Ishikawa (cell line): ENCODE results near the gene IER5.

Experiments used
- CEBPB ChIP-seq: IDR thresholded peaks from 2 replicates; pipeline ENCODE4 v1.6.1; 2012
- EGR1 ChIP-seq: IDR thresholded peaks from 2 replicates; pipeline ENCODE4 v1.6.1; 2012
- EP300 ChIP-seq: IDR thresholded peaks from 2 replicates; pipeline ENCODE4 v1.6.1; 2012; ENCODE audit warnings: borderline replicate concordance
- FOXM1 ChIP-seq: IDR thresholded peaks from 2 replicates; pipeline ENCODE4 v1.6.1; 2012; ENCODE audit warnings: low read depth, borderline replicate concordance
- MAX ChIP-seq: IDR thresholded peaks from 2 replicates; pipeline ENCODE4 v1.6.1; 2012
- NFIC ChIP-seq: IDR thresholded peaks from 2 replicates; pipeline ENCODE4 v1.6.1; 2012
- RAD21 ChIP-seq: IDR thresholded peaks from 2 replicates; pipeline ENCODE4 v1.6.1; 2012; ENCODE audit warnings: low read depth
- REST ChIP-seq: IDR thresholded peaks from 2 replicates; pipeline ENCODE4 v1.6.1; 2012; ENCODE audit warnings: low read depth, mild to moderate bottlenecking
- TAF1 ChIP-seq: IDR thresholded peaks from 2 replicates; pipeline ENCODE4 v1.6.1; 2012; ENCODE audit warnings: low read depth, mild to moderate bottlenecking
- TCF12 ChIP-seq: IDR thresholded peaks from 2 replicates; pipeline ENCODE4 v1.6.1; 2012; ENCODE audit warnings: low read depth
- YY1 ChIP-seq: IDR thresholded peaks from 2 replicates; pipeline ENCODE4 v1.6.1; 2012; ENCODE audit warnings: low read depth
- ZBTB7A ChIP-seq: IDR thresholded peaks from 2 replicates; pipeline ENCODE4 v1.6.1; 2012; ENCODE audit warnings: low read depth

GRCh38 chr1:181087400-181087901, 1.0 kb upstream of the IER5 start:
- TF ChIP-seq TAF1 (no peak), RAD21 (no peak), REST (no peak), EP300 (no peak), FOXM1 (no peak), NFIC (no peak), YY1 (no peak), TCF12 (no peak), EGR1 (no peak), MAX (no peak), CEBPB (no peak), ZBTB7A (no peak)
